Measurements from ENCODE around the gene MAD2L2.

DNA sequence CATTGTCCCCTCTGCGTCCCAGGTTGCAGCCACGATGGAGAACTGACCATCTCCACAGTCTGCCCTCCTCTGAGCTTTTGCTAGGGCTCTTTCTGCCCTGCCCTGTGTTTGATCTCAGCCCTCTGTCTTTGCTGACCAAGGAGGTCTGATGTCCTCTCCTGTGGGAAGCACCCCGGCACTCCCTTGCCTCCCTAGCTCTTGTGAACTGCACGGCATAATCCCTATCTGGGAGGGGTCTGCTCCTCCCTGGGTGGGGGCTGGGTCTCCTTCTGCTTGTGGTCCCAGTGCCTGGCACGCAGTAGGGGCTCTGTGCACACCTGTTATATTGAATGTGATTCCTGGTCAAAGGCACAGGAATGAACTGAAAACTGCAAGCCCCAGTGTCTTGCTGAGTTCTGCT lies 13.0 kb upstream of the MAD2L2 start:
- TF ChIP-seq, protein P1, sequence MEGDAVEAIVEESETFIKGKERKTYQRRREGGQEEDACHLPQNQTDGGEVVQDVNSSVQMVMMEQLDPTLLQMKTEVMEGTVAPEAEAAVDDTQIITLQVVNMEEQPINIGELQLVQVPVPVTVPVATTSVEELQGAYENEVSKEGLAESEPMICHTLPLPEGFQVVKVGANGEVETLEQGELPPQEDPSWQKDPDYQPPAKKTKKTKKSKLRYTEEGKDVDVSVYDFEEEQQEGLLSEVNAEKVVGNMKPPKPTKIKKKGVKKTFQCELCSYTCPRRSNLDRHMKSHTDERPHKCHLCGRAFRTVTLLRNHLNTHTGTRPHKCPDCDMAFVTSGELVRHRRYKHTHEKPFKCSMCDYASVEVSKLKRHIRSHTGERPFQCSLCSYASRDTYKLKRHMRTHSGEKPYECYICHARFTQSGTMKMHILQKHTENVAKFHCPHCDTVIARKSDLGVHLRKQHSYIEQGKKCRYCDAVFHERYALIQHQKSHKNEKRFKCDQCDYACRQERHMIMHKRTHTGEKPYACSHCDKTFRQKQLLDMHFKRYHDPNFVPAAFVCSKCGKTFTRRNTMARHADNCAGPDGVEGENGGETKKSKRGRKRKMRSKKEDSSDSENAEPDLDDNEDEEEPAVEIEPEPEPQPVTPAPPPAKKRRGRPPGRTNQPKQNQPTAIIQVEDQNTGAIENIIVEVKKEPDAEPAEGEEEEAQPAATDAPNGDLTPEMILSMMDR (IDR thresholded peaks at IDR 0.05) = no peak
- TF ChIP-seq POLR2A (IDR thresholded peaks at IDR 0.05) = no peak
